ENCODE data around the gene KLHL26.

DNA sequence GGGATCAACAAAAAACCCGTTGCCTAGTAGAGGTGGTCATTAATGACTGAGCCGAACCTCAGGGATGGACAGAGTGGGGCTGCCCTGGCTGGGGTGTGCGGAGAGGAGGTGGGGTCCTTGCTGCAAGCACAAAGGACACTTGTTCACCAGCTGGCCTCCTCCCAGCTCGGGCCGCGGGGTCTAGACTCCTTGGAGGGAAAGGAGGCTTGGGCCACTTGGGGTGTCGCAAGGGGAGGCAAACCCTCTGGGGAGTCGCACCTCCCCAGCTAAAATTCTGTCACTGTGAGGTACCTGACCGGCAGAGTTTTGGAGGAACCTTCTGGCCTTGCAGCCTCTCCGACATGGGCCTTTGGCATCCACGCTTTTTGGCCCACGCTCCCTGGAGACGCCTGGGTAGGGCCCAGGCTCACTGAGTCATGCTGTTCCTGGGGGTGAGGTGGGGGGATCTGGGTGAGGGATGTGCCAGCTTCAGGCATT is 8.2 kb downstream of the KLHL26 start:
- TF ChIP-seq, protein P1, sequence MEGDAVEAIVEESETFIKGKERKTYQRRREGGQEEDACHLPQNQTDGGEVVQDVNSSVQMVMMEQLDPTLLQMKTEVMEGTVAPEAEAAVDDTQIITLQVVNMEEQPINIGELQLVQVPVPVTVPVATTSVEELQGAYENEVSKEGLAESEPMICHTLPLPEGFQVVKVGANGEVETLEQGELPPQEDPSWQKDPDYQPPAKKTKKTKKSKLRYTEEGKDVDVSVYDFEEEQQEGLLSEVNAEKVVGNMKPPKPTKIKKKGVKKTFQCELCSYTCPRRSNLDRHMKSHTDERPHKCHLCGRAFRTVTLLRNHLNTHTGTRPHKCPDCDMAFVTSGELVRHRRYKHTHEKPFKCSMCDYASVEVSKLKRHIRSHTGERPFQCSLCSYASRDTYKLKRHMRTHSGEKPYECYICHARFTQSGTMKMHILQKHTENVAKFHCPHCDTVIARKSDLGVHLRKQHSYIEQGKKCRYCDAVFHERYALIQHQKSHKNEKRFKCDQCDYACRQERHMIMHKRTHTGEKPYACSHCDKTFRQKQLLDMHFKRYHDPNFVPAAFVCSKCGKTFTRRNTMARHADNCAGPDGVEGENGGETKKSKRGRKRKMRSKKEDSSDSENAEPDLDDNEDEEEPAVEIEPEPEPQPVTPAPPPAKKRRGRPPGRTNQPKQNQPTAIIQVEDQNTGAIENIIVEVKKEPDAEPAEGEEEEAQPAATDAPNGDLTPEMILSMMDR (IDR thresholded peaks at IDR 0.05; ENCODE audit: poor library complexity, severe bottlenecking) = no peak
- TF ChIP-seq EZH2 (IDR thresholded peaks at IDR 0.05; ENCODE audit: borderline replicate concordance, insufficient read depth, low read length, poor library complexity, severe bottlenecking) = no peak

Measured in neural cell (in vitro differentiated cells).